OCI-LY3 (cell line): ENCODE measurements around the gene STAT6.

Experiments
- H2AFZ ChIP-seq: fragments of 200-600, 300-600 bp; shearing (Covaris generic); 2 replicates; pipeline ENCODE4 v1.6.0; 2014; ENCODE audit warnings: antibody characterized with exemption, low read depth, low read length
- H3K27ac ChIP-seq: fragments of 200-600, 300-600 bp; sonication (generic); 2 replicates; pipeline ENCODE4 v1.5.1; 2014; ENCODE audit warnings: mild to moderate bottlenecking, low read length, moderate library complexity, mixed read lengths
- H3K27me3 ChIP-seq: fragments of 200-600, 300-600 bp; sonication (generic); 2 replicates; pipeline ENCODE4 v1.6.1; 2014; ENCODE audit warnings: low read depth, low read length, mixed read lengths
- H3K36me3 ChIP-seq: fragments of 200-600, 300-600 bp; sonication (generic); replicated peaks from 2 replicates; pipeline ENCODE3; 2014; ENCODE audit warnings: low read depth, low read length, mixed read lengths
- H3K4me1 ChIP-seq: fragments of 300-600, 200-600 bp; sonication (generic); 2 replicates; pipeline ENCODE4 v1.6.1; 2014; ENCODE audit warnings: low read length, mixed read lengths
- H3K4me2 ChIP-seq: fragments of 200-600, 300-600 bp; sonication (generic); 2 replicates; pipeline ENCODE4 v1.6.1; 2014; ENCODE audit warnings: low read length, mixed read lengths
- H3K4me3 ChIP-seq: fragments of 300-600, 200-600 bp; sonication (generic); 2 replicates; pipeline ENCODE4 v1.5.1; 2014; ENCODE audit warnings: antibody characterized with exemption, mild to moderate bottlenecking, low read length, moderate library complexity
- H3K79me2 ChIP-seq: fragments of 300-600, 200-600 bp; shearing (Covaris generic); 2 replicates; pipeline ENCODE4 v1.6.1; 2014; ENCODE audit warnings: mild to moderate bottlenecking, low read length, mixed read lengths
- H3K9ac ChIP-seq: fragments of 300-600, 200-600 bp; shearing (Covaris generic); 2 replicates; pipeline ENCODE4 v1.6.0; 2014; ENCODE audit warnings: mild to moderate bottlenecking, low read length, moderate library complexity
- H3K9me3 ChIP-seq: fragments of 200-600, 300-600 bp; shearing (Covaris generic); 2 replicates; pipeline ENCODE4 v1.6.1; 2014; ENCODE audit warnings: low read length, mixed read lengths; ENCODE audit not compliant: insufficient read depth
- H4K20me1 ChIP-seq: fragments of 200-600, 300-600 bp; sonication (generic); 2 replicates; pipeline ENCODE4 v1.6.1; 2016; ENCODE audit warnings: low read length, mixed read lengths; ENCODE audit not compliant: insufficient read depth
- CTCF ChIP-seq: fragments of 200-600, 300-600 bp; sonication (generic); IDR thresholded peaks from 2 replicates; pipeline ENCODE4 v1.5.1; 2014; ENCODE audit warnings: antibody characterized with exemption, low read length, low read depth
- EZH2phosphoT487 ChIP-seq: fragments of 200-600 bp; shearing (Covaris generic); IDR thresholded peaks from 2 replicates; pipeline ENCODE4 v1.6.1; 2018; ENCODE audit warnings: antibody characterized with exemption, mixed run types, low read depth

Gene STAT6

GRCh38 chr12:57046947-57047890 is 63.9 kb downstream of the STAT6 start:
- H2AFZ ChIP-seq: no peak overlapping the region
- H3K27ac ChIP-seq: no peak overlapping the region
- H3K9me3 ChIP-seq: no peaks in the 10 kb centered on the region
- H3K27me3 ChIP-seq: no peaks in the 10 kb centered on the region; the same call in 1 of the 2 replicates
- H3K36me3 ChIP-seq: no peaks in the 10 kb centered on the region
- no peaks in the 10 kb centered on the region for H4K20me1 ChIP-seq
- H3K4me3 ChIP-seq: peak overlapping the region; percentile 33
- no peak for TF ChIP-seq EZH2phosphoT487
- TF ChIP-seq CTCF: no peak
- H3K4me1 ChIP-seq: peaks cover 18% of the 10 kb centered on the region
- H3K4me2 ChIP-seq: peak overlapping the region; percentile 70
- H3K79me2 ChIP-seq: no peaks in the 10 kb centered on the region
- no peak overlapping the region for H3K9ac ChIP-seq

DNA sequence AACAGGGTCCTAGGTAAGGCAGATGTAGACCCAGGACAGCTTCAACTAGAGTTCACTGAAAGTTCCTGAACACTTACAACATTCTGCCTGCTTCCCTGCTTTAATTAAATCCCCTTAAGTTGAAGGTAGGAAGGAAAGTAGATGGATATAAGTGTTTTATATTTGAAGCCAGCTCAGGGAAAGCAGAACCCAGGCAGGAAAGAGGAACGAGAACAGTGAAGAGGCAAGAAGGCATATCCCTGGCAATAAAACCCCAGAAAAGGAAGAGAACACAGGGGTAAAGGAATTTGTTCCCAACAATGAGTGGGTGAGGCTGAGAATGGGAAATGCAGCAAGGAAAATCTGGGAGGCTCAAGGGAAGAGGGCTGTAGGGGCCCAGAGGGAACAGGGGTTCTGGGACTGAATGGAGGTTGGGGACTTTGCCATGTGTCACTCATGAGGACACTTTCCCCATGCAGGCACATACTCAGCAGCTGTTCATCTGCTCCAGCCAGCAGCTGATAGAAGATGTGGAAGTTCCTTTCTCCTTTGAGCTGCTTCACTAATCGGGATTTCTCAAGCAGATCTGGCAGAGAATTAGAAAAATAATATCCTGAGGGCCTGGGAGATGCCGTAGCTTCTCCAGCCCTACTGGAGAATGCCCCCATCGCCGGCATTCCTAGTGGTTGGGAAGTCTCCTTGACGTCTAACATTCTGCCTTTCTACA is 64.9 kb downstream of the STAT6 start:
- H2AFZ ChIP-seq: no peak overlapping the region
- no peaks in the 10 kb centered on the region for H3K9me3 ChIP-seq
- H3K9ac ChIP-seq: no peak overlapping the region
- no peaks in the 10 kb centered on the region; the same call in 1 of the 2 replicates for H3K27me3 ChIP-seq
- no peaks in the 10 kb centered on the region for H3K79me2 ChIP-seq
- H3K4me3 ChIP-seq: 0 out of 2 replicates have a peak overlapping the region, but pooled peaks have one; percentile 33
- TF ChIP-seq CTCF (no peak), EZH2phosphoT487 (no peak)
- peaks cover 18% of the 10 kb centered on the region for H3K4me1 ChIP-seq
- no peaks in the 10 kb centered on the region for H4K20me1 ChIP-seq
- no peak overlapping the region for H3K27ac ChIP-seq
- H3K4me2 ChIP-seq: peak overlapping the region; percentile 70
- no peaks in the 10 kb centered on the region for H3K36me3 ChIP-seq
